ENCODE results near the gene RNF7.
"Not testable (repeated sequence)": the region's sequence is repeated elsewhere in the genome, so short reads cannot be mapped to it uniquely, and the experiment has no call there.

The RNF7 gene

GRCh38 chr3:141782386-141782932 is 44.4 kb downstream of the RNF7 start:
- DNase-seq (ENCODE audit: low spot score), result peak; percentile 36

GRCh38 chr3:141783632-141784031 is 45.5 kb downstream of the RNF7 start:
- no peak for DNase-seq (ENCODE audit: low spot score)

- no peak for DNase-seq (ENCODE audit: low spot score)
Observed at GRCh38 chr3:141784096-141784495, 46.0 kb downstream of the RNF7 start.

GRCh38 chr3:141784531-141784930 is 46.4 kb downstream of the RNF7 start:
- no peak for DNase-seq (ENCODE audit: low spot score)

GRCh38 chr3:141788149-141788548 is 50.1 kb downstream of the RNF7 start:
- DNase-seq (ENCODE audit: low spot score), result no peak

- DNase-seq (ENCODE audit: low spot score), result not testable (repeated sequence)
Observed at GRCh38 chr3:141788750-141789149, 50.7 kb downstream of the RNF7 start.

GRCh38 chr3:141789281-141789680 is 51.2 kb downstream of the RNF7 start:
- DNase-seq (ENCODE audit: low spot score), result peak; percentile 32

- no peak for DNase-seq (ENCODE audit: low spot score)
Observed at GRCh38 chr3:141790171-141790570, 52.1 kb downstream of the RNF7 start.

- no peak for DNase-seq (ENCODE audit: low spot score)
Observed at GRCh38 chr3:141792495-141792894, 54.4 kb downstream of the RNF7 start.

GRCh38 chr3:141793476-141794260 is 55.6 kb downstream of the RNF7 start:
- no peak for DNase-seq (ENCODE audit: low spot score)

GRCh38 chr3:141795276-141795675 is 57.2 kb downstream of the RNF7 start:
- DNase-seq (ENCODE audit: low spot score), result no peak

GRCh38 chr3:141795741-141796080 is 57.6 kb downstream of the RNF7 start:
- DNase-seq (ENCODE audit: low spot score), result no peak

- DNase-seq (ENCODE audit: low spot score), result no peak
Observed at GRCh38 chr3:141796081-141796888, 58.2 kb downstream of the RNF7 start.
